GM12878 (cell line): ENCODE measurements around the gene TLR9. TPM values are rescaled to one million over a fixed set of nuclear protein-coding genes. Genes with fewer than 3 reads are reported as not detected.

Experiments
- ATAC-seq: fragments of 200-7000 bp; cut with Tn5 transposase; 3 replicates; pipeline ENCODE4 v1.9.1; 2020; ENCODE audit warnings: mild to moderate bottlenecking, moderate library complexity
- BruUV-seq: library from RNA; stranded (reverse); fragments of 400-500 nt; replicated peaks from 2 replicates; lab custom pipeline; 2021; lab: Mats Ljungman, UMichigan
- CTCF ChIA-PET: fragments of 300-600 bp; sonication (Branson Sonifier 250); formaldehyde crosslinking; extraction: SDS; loops from one replicate; lab custom pipeline; 2021; ENCODE audit warnings: inconsistent platforms; lab: Yijun Ruan, JAX
- POLR2A ChIA-PET: fragments of 350-600 bp; formaldehyde crosslinking; extraction: SDS; loops from one replicate; lab custom pipeline; 2021; ENCODE audit warnings: inconsistent platforms; lab: Charles Lee
- RAD21 ChIA-PET: fragments of 300-600 bp; sonication (Branson Sonifier 250); formaldehyde crosslinking; loops from one replicate; lab custom pipeline; 2023; ENCODE audit warnings: antibody characterized with exemption; ENCODE audit not compliant: unreplicated experiment; lab: Charles Lee
- SMC1A ChIA-PET: fragments of 300-600 bp; sonication (Branson Sonifier 250); formaldehyde crosslinking; loops from one replicate; lab custom pipeline; 2023; ENCODE audit not compliant: unreplicated experiment, uncharacterized antibody; lab: Charles Lee
- DNase-seq: peaks from one replicate; pipeline ENCODE4 v3.0.0-alpha.2; 2011; ENCODE audit warnings: low read depth, low spot score
- FAIRE-seq: peaks from 3 replicates; lab custom pipeline; 2011; peaks lifted over from hg19 to GRCh38; lab: Jason Lieb, UNC
- H2AFZ ChIP-seq: 2 replicates; pipeline ENCODE4 v1.6.0; 2011; ENCODE audit warnings: low read depth, low read length, control low read depth; ENCODE audit not compliant: control insufficient read depth
- H3K27ac ChIP-seq: 2 replicates; pipeline ENCODE4 v1.5.1; 2011; ENCODE audit warnings: control low read depth; ENCODE audit not compliant: control insufficient read depth, insufficient read depth
- H3K27me3 ChIP-seq, 2 experiments: replicated peaks in 1 of 2; 2 replicates each; pipeline versions ENCODE4 v1.6.0 to v1.6.1; 2011; ENCODE audit warnings: low read length in 1 of 2; ENCODE audit not compliant: control insufficient read depth in 2 of 2, insufficient read depth in 2 of 2
- H3K36me3 ChIP-seq, 2 experiments: 2 replicates each; pipeline ENCODE4 v1.5.1; 2011; ENCODE audit warnings: low read length in 1 of 2; ENCODE audit not compliant: control insufficient read depth in 2 of 2, insufficient read depth in 2 of 2
- H3K4me1 ChIP-seq: 2 replicates; pipeline ENCODE4 v1.6.1; 2011; ENCODE audit warnings: mild to moderate bottlenecking, low read length, moderate library complexity, mixed read lengths; ENCODE audit not compliant: control insufficient read depth, insufficient read depth
- H3K4me2 ChIP-seq: 2 replicates; pipeline ENCODE4 v1.6.0; 2011; ENCODE audit warnings: control low read depth; ENCODE audit not compliant: control insufficient read depth, insufficient read depth
- H3K4me3 ChIP-seq: fragments of 200-600 bp; sonication (generic); 2 replicates; pipeline ENCODE4 v1.5.1; 2016
- H3K79me2 ChIP-seq: 2 replicates; pipeline ENCODE4 v1.6.0; 2011; ENCODE audit warnings: low read length; ENCODE audit not compliant: control insufficient read depth, insufficient read depth
- H3K9ac ChIP-seq: 2 replicates; pipeline ENCODE4 v1.8.0; 2011; ENCODE audit warnings: low read length, control low read depth, mixed read lengths; ENCODE audit not compliant: control insufficient read depth, insufficient read depth
- H3K9me3 ChIP-seq: replicated peaks from 3 replicates; pipeline ENCODE4 v1.5.1; 2011; ENCODE audit warnings: mild to moderate bottlenecking, low read length; ENCODE audit not compliant: control insufficient read depth, insufficient read depth
- H4K20me1 ChIP-seq: 2 replicates; pipeline ENCODE4 v1.6.0; 2011; ENCODE audit not compliant: control insufficient read depth, insufficient read depth
- CTCF ChIP-seq, 3 experiments: IDR thresholded peaks in 2 of 3; conservative IDR thresholded peaks in 1 of 3; 2 replicates each; pipeline ENCODE4 v1.5.1; 2011; ENCODE audit warnings: low read depth in 3 of 3, low read length in 3 of 3, mild to moderate bottlenecking in 3 of 3, control low read depth in 2 of 3, moderate library complexity in 2 of 3, inconsistent platforms in 1 of 3, mixed read lengths in 1 of 3; ENCODE audit not compliant: control insufficient read depth in 2 of 3, insufficient read depth in 1 of 3; ENCODE audit errors: extremely low read depth in 1 of 3
- EED ChIP-seq: sonication (generic); IDR thresholded peaks from 2 replicates; pipeline ENCODE4 v1.6.1; 2016; ENCODE audit warnings: antibody characterized with exemption, low read depth
- IKZF1 ChIP-seq: fragments of 450-650 bp; conservative IDR thresholded peaks from 2 replicates; pipeline ENCODE4 v1.6.1; 2017; ENCODE audit warnings: antibody characterized with exemption, mild to moderate bottlenecking
- IKZF2 ChIP-seq, 2 experiments: fragments of 450-650 bp; IDR thresholded peaks; 2 replicates each; pipeline ENCODE4 v1.6.1; 2017; ENCODE audit warnings: mild to moderate bottlenecking in 2 of 2, moderate library complexity in 2 of 2
- LARP7 ChIP-seq: fragments of 450-650 bp; IDR thresholded peaks from 2 replicates; pipeline ENCODE4 v1.6.1; 2017; ENCODE audit warnings: mild to moderate bottlenecking
- TCF3 ChIP-seq: IDR thresholded peaks from 2 replicates; pipeline ENCODE4 v1.6.1; 2012; ENCODE audit warnings: low read depth, mild to moderate bottlenecking, low read length, borderline replicate concordance; ENCODE audit not compliant: insufficient read depth
- ZNF592 ChIP-seq: fragments of 450-650 bp; IDR thresholded peaks from 2 replicates; pipeline ENCODE4 v1.6.1; 2017; ENCODE audit warnings: mild to moderate bottlenecking, moderate library complexity
- WGBS: methylation state at CpG from one replicate; pipeline ENCODE4 v1.1.6; 2016; ENCODE audit warnings: low lambda C conversion rate; ENCODE audit not compliant: insufficient replicate concordance, insufficient coverage; ENCODE audit errors: missing lambda C conversion rate; 5-methylcytosine and 5-hydroxymethylcytosine counted together
- in situ Hi-C: fragments of 300-500 bp; cut with MboI; formaldehyde crosslinking; loops from 9 replicates; pipeline ENCODE4 v1.14.3; 2018; ENCODE audit warnings: mixed read lengths
- intact Hi-C: fragments of 100-400 bp; cut with micrococcal nuclease; formaldehyde crosslinking; loops from one replicate; pipeline ENCODE4 v1.14.2; 2022; ENCODE audit not compliant: unreplicated experiment
- polyA plus RNA-seq, 11 experiments: library from polyadenylated mRNA; depleted of rRNA in 4 of 11; unstranded in 6 of 11; stranded (reverse) in 5 of 11; fragments of >200 nt; fragmentation: Nextera tagmentation in 4 of 11; fragmentation: Illumina TruSeq in 1 of 11; extraction: Ambion mirVana in 4 of 11; extraction: Trizol in 1 of 11; gene quantifications; 1 replicate in 1 of 11; 2 replicates in 10 of 11; pipeline versions ENCODE4 v1.2.1 to v1.2.3, GENCODE V29; 2011 to 2016; ENCODE audit warnings: inconsistent platforms in 2 of 11, missing spikeins in 2 of 11, low read depth in 1 of 11
- total RNA-seq, 4 experiments: library from RNA; depleted of rRNA in 3 of 4; stranded (reverse); fragments of >200 nt in 3 of 4; fragmentation: Illumina TruSeq in 1 of 4; extraction: Trizol in 1 of 4; gene quantifications; 2 replicates each; pipeline versions ENCODE4 v1.2.1 to v1.2.3, GENCODE V29; 2013 to 2021

The TLR9 gene
- total and polyA plus RNA-seq, 10 of the 15 experiments (the other 5 are each of a cell fraction or from before 2014, with no cell fraction given), result 0.10 to 4.8 (median 0.53) TPM; not detected in 1

- no peak for DNase-seq
- ATAC-seq, result no peak
- TF ChIP-seq EED, result 0 out of 2 replicates have a peak, but pooled peaks have one; percentile 2
- TF ChIP-seq IKZF1, result no peak
- TF ChIP-seq, all 136 proteins: peak for 1
- BruUV-seq, result no TSS peak
- no peak for FAIRE-seq
- ChIA-PET CTCF (interaction anchor here (0.7 to 3.8 kb wide), 12 partner anchors 9 to 184 kb away, joined by 3 to 26 read pairs (median 5); partner anchors contain the start of gene TLR9), POLR2A (interaction anchor here (0.8 to 7.2 kb wide), 4 partner anchors 12 to 101 kb away, joined by 3 to 43 read pairs (median 20); partner anchors contain the start of genes TLR9 and WDR82), SMC1A (interaction anchor here (1.0 to 4.2 kb wide), 7 partner anchors 12 to 102 kb away, joined by 3 to 25 read pairs (median 7); partner anchors contain the start of gene TLR9), RAD21 (interaction anchor here (1.4 to 1.8 kb wide), 3 partner anchors 9 to 51 kb away, joined by 5 to 6 read pairs (median 6); partner anchors contain the start of genes GLYCTK, PPM1M and WDR82)
- no peaks in the 10 kb centered on the region for H4K20me1 ChIP-seq
- no peaks in the 10 kb centered on the region for H3K9me3 ChIP-seq
- H3K79me2 ChIP-seq, result peaks cover 39% of the 10 kb centered on the region
- peak overlapping the region; percentile 81 for H3K4me2 ChIP-seq
- H3K4me3 ChIP-seq, result peak overlapping the region; percentile 93
- WGBS, result 84% methylated on average over 6 of the region's 6 CpGs
- intact Hi-C loops, result loop anchor here (1.0 kb wide), 1 partner anchor 102 kb away; no protein-coding TSS in a partner anchor
- peaks cover 2 to 5% of the 10 kb centered on the region in 2 experiments; a peak in 2 of 4 replicates for H3K36me3 ChIP-seq
- no peaks in the 10 kb centered on the region for H3K27me3 ChIP-seq
- H2AFZ ChIP-seq, result no peak overlapping the region
- peak overlapping the region; percentile 88 for H3K27ac ChIP-seq
- peak overlapping the region; percentile 87; the same call in 1 of the 2 replicates for H3K9ac ChIP-seq
- in situ Hi-C loops, result no loop called here
- peaks cover 36% of the 10 kb centered on the region for H3K4me1 ChIP-seq
Measured at GRCh38 chr3:52237006-52237656, 11.7 kb upstream of the TLR9 start.

- Histone ChIP-seq H3K27ac (peak overlapping the region; percentile 31; the same call in 1 of the 2 replicates), H3K4me3 (no peak overlapping the region), H3K79me2 (peaks cover 39% of the 10 kb centered on the region), H3K36me3 (peaks cover 2 to 5% of the 10 kb centered on the region in 2 experiments; a peak in 2 of 4 replicates), H3K9me3 (no peaks in the 10 kb centered on the region), H2AFZ (no peak overlapping the region), H4K20me1 (no peaks in the 10 kb centered on the region), H3K9ac (no peak overlapping the region), H3K27me3 (no peaks in the 10 kb centered on the region), H3K4me2 (0 out of 2 replicates have a peak overlapping the region, but pooled peaks have one; percentile 13), H3K4me1 (peaks cover 30% of the 10 kb centered on the region)
- ATAC-seq, result no peak
- in situ Hi-C loops, result no loop called here
- WGBS, result 66% methylated on average over 5 of the region's 5 CpGs
- no peak for DNase-seq
- intact Hi-C loops, result no loop called here
- ChIA-PET POLR2A (interaction anchor here (1.5 to 7.2 kb wide), 3 partner anchors 11 to 102 kb away, joined by 7 to 43 read pairs (median 34); partner anchors contain the start of genes TLR9 and WDR82), RAD21 (interaction anchor here (1.4 to 1.8 kb wide), 3 partner anchors 10 to 52 kb away, joined by 5 to 6 read pairs (median 6); partner anchors contain the start of genes GLYCTK, PPM1M and WDR82), CTCF (interaction anchor here (0.8 to 3.3 kb wide), 7 partner anchors 9 to 201 kb away, joined by 3 to 26 read pairs (median 5); no protein-coding TSS in a partner anchor), SMC1A (interaction anchor here (1.5 to 4.2 kb wide), 6 partner anchors 11 to 103 kb away, joined by 5 to 25 read pairs (median 9); partner anchors contain the start of gene TLR9)
- no peak for FAIRE-seq
- BruUV-seq, result no TSS peak
- no peak for TF ChIP-seq ZNF592
- TF ChIP-seq LARP7, result no peak
- no peak for TF ChIP-seq TCF3
- TF ChIP-seq CTCF (IDR thresholded peaks at IDR 0.05 in 2 of 3, conservative IDR thresholded peaks at IDR 0.05 in 1 of 3; ENCODE audit: control insufficient read depth in 2 of 3, extremely low read depth in 1 of 3, insufficient read depth in 1 of 3, low read depth in 3 of 3, low read length in 3 of 3), result 0 out of 6 replicates have a peak, but pooled peaks of 1 of the 3 experiments have one; percentile 18
- TF ChIP-seq IKZF2 (IDR thresholded peaks at IDR 0.05), result no peak
Measured at GRCh38 chr3:52236424-52236886, 11.0 kb upstream of the TLR9 start.
